ENCODE data around the gene FNTB. TPM values are rescaled to one million over a fixed set of nuclear protein-coding genes. Genes with fewer than 3 reads are reported as not detected.
"Not testable (repeated sequence)": the region's sequence is repeated elsewhere in the genome, so short reads cannot be mapped to it uniquely, and the experiment has no call there.

FNTB gene
- total RNA-seq, 4 donors from 2014 or later: 40.6 to 44.6 (median 43.2) TPM

GRCh38 chr14:65080960-65081747 is 94.5 kb downstream of the FNTB start:
- Histone ChIP-seq H3K27ac (no peak overlapping the region), H3K4me1 (peaks cover 37% of the 10 kb centered on the region), H3K36me3 (peaks cover 59% of the 10 kb centered on the region), H3K4me3 (no peak overlapping the region), H3K9me3 (no peaks in the 10 kb centered on the region), H3K27me3 (no peaks in the 10 kb centered on the region)
- TF ChIP-seq POLR2A (IDR thresholded peaks at IDR 0.05) (no peak), EP300 (IDR thresholded peaks at IDR 0.05) (no peak), CTCF (IDR thresholded peaks at IDR 0.05) (no peak), POLR2AphosphoS5 (IDR thresholded peaks at IDR 0.05) (no peak)
- 65% methylated on average over 2 of the region's 2 CpGs for WGBS
- no peak for DNase-seq (ENCODE audit: low spot score in 2 of 2)

GRCh38 chr14:65082930-65083329 is 96.2 kb downstream of the FNTB start:
- H3K27me3 ChIP-seq: no peaks in the 10 kb centered on the region
- H3K4me1 ChIP-seq: peaks cover 37% of the 10 kb centered on the region
- TF ChIP-seq POLR2A (IDR thresholded peaks at IDR 0.05) (no peak), POLR2AphosphoS5 (IDR thresholded peaks at IDR 0.05) (no peak), EP300 (IDR thresholded peaks at IDR 0.05) (no peak), CTCF (IDR thresholded peaks at IDR 0.05) (no peak)
- WGBS: 73% methylated on average over 2 of the region's 2 CpGs
- H3K36me3 ChIP-seq: peaks cover 59% of the 10 kb centered on the region
- H3K9me3 ChIP-seq: no peaks in the 10 kb centered on the region
- no peak for DNase-seq (ENCODE audit: low spot score in 2 of 2)
- no peak overlapping the region for H3K4me3 ChIP-seq
- no peak overlapping the region for H3K27ac ChIP-seq

DNA sequence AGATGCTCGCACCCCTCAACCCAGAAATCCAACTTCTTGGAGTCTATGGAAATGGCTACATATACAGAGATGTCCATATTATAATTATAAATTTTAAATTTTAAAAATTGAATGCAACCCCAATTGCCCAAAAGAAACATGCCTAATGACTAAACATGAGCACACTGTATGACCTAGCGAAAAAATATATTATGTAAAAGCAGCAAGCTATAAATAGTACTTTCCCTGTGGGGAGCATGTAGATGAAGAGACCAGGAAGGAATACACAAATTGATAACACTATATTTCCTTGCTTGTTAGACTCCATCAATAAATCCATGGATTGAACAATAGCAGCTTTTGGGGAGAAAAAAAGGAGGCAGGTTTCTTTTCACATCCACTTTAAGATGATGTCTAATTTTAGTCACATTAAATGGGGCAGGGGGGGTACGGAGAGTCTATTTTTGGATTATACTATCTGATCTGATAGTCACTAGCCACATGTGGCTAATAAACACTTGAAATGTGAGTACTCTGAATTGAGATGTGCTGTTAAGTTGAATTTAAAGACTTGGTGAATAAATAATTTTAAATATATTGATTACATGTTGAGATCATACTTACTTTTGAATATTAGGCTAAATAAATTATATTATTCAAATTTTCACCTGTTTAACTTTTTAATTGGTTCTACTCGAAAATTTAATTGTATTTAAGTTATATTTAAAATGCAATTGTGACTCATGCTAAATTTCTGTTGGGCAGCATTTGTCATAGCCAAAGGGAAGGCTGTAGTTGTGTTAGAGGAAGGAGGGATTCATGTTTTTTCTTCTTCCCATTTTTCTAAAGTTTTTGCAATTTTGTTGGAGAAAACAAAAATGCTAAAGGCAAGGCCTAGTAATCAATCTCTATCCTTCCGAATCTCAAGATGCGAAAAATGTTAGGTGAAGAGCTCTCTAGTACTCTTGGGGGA is 98.1 kb downstream of the FNTB start:
- WGBS: 70% methylated on average over 6 of the region's 6 CpGs
- peaks cover 68% of the 10 kb centered on the region for H3K36me3 ChIP-seq

DNA sequence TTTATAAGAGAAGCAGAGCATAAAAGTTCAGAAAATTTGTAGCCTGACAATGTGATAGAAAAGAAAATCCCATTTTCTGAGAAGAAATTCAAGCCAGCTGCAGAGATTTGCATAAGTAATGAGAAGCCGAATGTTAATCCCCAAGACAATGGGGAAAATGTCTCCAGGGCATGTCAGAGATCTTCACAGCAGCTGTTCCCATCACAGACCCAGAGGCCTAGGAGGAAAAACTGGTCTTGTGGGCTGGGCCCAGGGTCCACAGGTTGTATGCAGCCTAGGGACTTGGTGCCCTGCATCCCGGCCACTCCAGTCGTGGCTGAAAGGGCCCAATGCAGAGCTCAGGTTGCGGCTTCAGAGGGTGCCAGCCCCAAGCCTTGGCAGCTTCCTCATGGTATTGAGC is 100.0 kb downstream of the FNTB start:
- not testable (repeated sequence) for DNase-seq (ENCODE audit: low spot score in 2 of 2); H3K9me3 ChIP-seq; H3K27ac ChIP-seq; H3K27me3 ChIP-seq; H3K4me3 ChIP-seq; H3K4me1 ChIP-seq
- 91% methylated on average over 3 of the region's 4 CpGs for WGBS
- peaks cover 78% of the 10 kb centered on the region for H3K36me3 ChIP-seq

More for the DNA sequence above, 98.1 kb downstream of the FNTB start:
- TF ChIP-seq EP300 (IDR thresholded peaks at IDR 0.05): no peak
- no peak for TF ChIP-seq CTCF (IDR thresholded peaks at IDR 0.05)
- no peak for TF ChIP-seq POLR2A (IDR thresholded peaks at IDR 0.05)
- no peak for TF ChIP-seq POLR2AphosphoS5 (IDR thresholded peaks at IDR 0.05)
- Histone ChIP-seq H3K9me3 (no peaks in the 10 kb centered on the region), H3K4me3 (no peak overlapping the region), H3K27me3 (no peaks in the 10 kb centered on the region), H3K4me1 (peaks cover 24% of the 10 kb centered on the region), H3K27ac (no peak overlapping the region)
- DNase-seq (ENCODE audit: low spot score in 2 of 2): no peak

GRCh38 chr14:65087835-65088234 is 101.1 kb downstream of the FNTB start:
- WGBS: 84% methylated on average over 8 of the region's 8 CpGs
- not testable (repeated sequence) for H3K9me3 ChIP-seq; H3K27ac ChIP-seq; H3K4me3 ChIP-seq; H3K27me3 ChIP-seq; H3K4me1 ChIP-seq; DNase-seq (ENCODE audit: low spot score in 2 of 2)
- peaks cover 81% of the 10 kb centered on the region for H3K36me3 ChIP-seq

GRCh38 chr14:65092349-65092748 is 105.7 kb downstream of the FNTB start:
- H3K36me3 ChIP-seq: peaks cover 65% of the 10 kb centered on the region
- WGBS: 89% methylated on average over 2 of the region's 2 CpGs

More at GRCh38 chr14:65092349-65092748, 105.7 kb downstream of the FNTB start:
- H3K27me3 ChIP-seq: no peaks in the 10 kb centered on the region
- H3K4me3 ChIP-seq: no peak overlapping the region
- H3K9me3 ChIP-seq: no peaks in the 10 kb centered on the region
- no peak for DNase-seq (ENCODE audit: low spot score in 2 of 2)
- TF ChIP-seq CTCF (IDR thresholded peaks at IDR 0.05) (no peak), EP300 (IDR thresholded peaks at IDR 0.05) (no peak), POLR2A (IDR thresholded peaks at IDR 0.05) (no peak), POLR2AphosphoS5 (IDR thresholded peaks at IDR 0.05) (no peak)
- peaks cover 27% of the 10 kb centered on the region for H3K4me1 ChIP-seq
- H3K27ac ChIP-seq: no peak overlapping the region

All from suprapubic skin (tissue), 4 donors.